Measurements from ENCODE around the gene COIL. TPM values are rescaled to one million over a fixed set of nuclear protein-coding genes. Genes with fewer than 3 reads are reported as not detected.

Gene COIL
- total and polyA plus RNA-seq, 2 of the 13 experiments (the other 11 are each of a cell fraction or from before 2014, with no cell fraction given): 8.1 to 29.4 TPM

DNA sequence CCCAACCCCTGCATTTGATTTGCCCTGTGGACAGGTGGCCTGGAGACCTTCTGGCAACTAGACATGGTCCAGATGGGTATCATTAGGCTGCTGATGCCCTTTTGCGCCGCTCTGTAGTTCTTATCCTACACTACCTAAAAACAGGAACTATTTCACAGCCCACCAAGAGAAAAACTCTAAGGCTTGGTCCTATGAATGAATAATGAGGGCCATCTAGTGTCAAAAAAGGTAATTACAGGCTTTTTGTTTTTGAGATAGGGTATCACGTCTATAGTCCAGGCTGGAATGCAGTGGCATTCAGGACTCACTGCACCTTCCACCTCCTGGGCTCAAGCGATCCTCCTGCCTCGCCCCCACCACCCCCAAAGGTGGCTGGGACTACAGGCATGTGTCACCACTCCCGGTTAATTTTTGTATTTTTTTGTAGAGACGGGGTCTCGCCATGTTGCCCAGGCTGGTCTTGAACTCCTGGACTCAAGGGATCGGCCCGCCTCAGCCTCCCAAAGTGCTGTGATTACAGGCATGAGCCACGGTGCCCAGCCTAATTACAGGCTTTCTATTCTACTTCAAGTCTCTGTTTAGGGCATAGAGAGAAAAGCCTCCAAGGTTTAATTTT is 20.9 kb downstream of the COIL start (continued):
- TF ChIP-seq ZNF501 (CRISPR knock-in tag; IDR thresholded peaks at IDR 0.05): no peak
- TF ChIP-seq, protein P1, sequence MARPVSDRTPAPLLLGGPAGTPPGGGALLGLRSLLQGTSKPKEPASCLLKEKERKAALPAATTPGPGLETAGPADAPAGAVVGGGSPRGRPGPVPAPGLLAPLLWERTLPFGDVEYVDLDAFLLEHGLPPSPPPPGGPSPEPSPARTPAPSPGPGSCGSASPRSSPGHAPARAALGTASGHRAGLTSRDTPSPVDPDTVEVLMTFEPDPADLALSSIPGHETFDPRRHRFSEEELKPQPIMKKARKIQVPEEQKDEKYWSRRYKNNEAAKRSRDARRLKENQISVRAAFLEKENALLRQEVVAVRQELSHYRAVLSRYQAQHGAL (CRISPR knock-in tag; IDR thresholded peaks at IDR 0.05; ENCODE audit: not compliant biosample characterization): no peak
- no peak for TF ChIP-seq GLMP (CRISPR knock-in tag; IDR thresholded peaks at IDR 0.05; ENCODE audit: borderline replicate concordance)
- TF ChIP-seq ETV6 (CRISPR knock-in tag; conservative IDR thresholded peaks at IDR 0.05): no peak
- TF ChIP-seq CAMTA2 (CRISPR knock-in tag; IDR thresholded peaks at IDR 0.05; ENCODE audit: borderline replicate concordance): no peak
- TF ChIP-seq, protein P2, sequence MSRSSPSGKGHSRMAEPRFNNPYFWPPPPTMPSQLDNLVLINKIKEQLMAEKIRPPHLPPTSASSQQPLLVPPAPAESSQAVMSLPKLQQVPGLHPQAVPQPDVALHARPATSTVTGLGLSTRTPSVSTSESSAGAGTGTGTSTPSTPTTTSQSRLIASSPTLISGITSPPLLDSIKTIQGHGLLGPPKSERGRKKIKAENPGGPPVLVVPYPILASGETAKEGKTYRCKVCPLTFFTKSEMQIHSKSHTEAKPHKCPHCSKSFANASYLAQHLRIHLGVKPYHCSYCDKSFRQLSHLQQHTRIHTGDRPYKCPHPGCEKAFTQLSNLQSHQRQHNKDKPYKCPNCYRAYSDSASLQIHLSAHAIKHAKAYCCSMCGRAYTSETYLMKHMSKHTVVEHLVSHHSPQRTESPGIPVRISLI (CRISPR knock-in tag; IDR thresholded peaks at IDR 0.05; ENCODE audit: borderline replicate concordance): no peak
- TF ChIP-seq ZNF260 (CRISPR knock-in tag; IDR thresholded peaks at IDR 0.05; ENCODE audit: borderline replicate concordance, low read depth): no peak
- no peak for TF ChIP-seq ZSCAN25 (CRISPR knock-in tag; IDR thresholded peaks at IDR 0.05)
- TF ChIP-seq RCOR2 (CRISPR knock-in tag; IDR thresholded peaks at IDR 0.05): no peak
- no peak for TF ChIP-seq PHF5A (CRISPR knock-in tag; IDR thresholded peaks at IDR 0.05; ENCODE audit: low read depth, unreplicated experiment)
- TF ChIP-seq NONO (IDR thresholded peaks at IDR 0.05): no peak
- no peak for TF ChIP-seq NONO (CRISPR knock-in tag; conservative IDR thresholded peaks at IDR 0.05)
- TF ChIP-seq MIER3 (CRISPR knock-in tag; IDR thresholded peaks at IDR 0.05; ENCODE audit: borderline replicate concordance): no peak
- no peak; the same call in 1 of the 2 replicates for TF ChIP-seq ZNF331 (CRISPR knock-in tag; IDR thresholded peaks at IDR 0.05)
- peak; percentile 87 for TF ChIP-seq STAG1 (CRISPR knock-in tag; IDR thresholded peaks at IDR 0.05)
- TF ChIP-seq PHF8 (CRISPR knock-in tag; IDR thresholded peaks at IDR 0.05): no peak
- TF ChIP-seq MBD4 (IDR thresholded peaks at IDR 0.05; ENCODE audit: borderline replicate concordance, low read length): no peak
- no peak for TF ChIP-seq TERF1 (CRISPR knock-in tag; IDR thresholded peaks at IDR 0.05)
- peak; percentile 40; the same call in 1 of the 2 replicates for TF ChIP-seq ZGPAT (CRISPR knock-in tag; IDR thresholded peaks at IDR 0.05)
- no peak for TF ChIP-seq POLR2AphosphoS5 (IDR thresholded peaks at IDR 0.05; ENCODE audit: low read depth, low read length)
- no peak for TF ChIP-seq ZNF10 (CRISPR knock-in tag; IDR thresholded peaks at IDR 0.05; ENCODE audit: borderline replicate concordance, low read depth)
- TF ChIP-seq KMT2A (CRISPR knock-in tag; IDR thresholded peaks at IDR 0.05): no peak
- TF ChIP-seq PHF20 (CRISPR knock-in tag; IDR thresholded peaks at IDR 0.05): no peak
- no peak for TF ChIP-seq HDAC1 (CRISPR knock-in tag; IDR thresholded peaks at IDR 0.05)
- TF ChIP-seq KLF11 (CRISPR knock-in tag; IDR thresholded peaks at IDR 0.05): 0 out of 2 replicates have a peak, but pooled peaks have one; percentile 44
- no peak for TF ChIP-seq REXO4 (CRISPR knock-in tag; IDR thresholded peaks at IDR 0.05; ENCODE audit: borderline replicate concordance)
